GM12801 (cell line): Measurements from ENCODE around the gene OR1S2.

ENCODE experiments used
- CTCF ChIP-seq: IDR thresholded peaks from one replicate; pipeline ENCODE4 v1.5.1; 2011; ENCODE audit warnings: control low read depth; ENCODE audit not compliant: insufficient read length; ENCODE audit errors: extremely low read depth

The OR1S2 gene

GRCh38 chr11:58177409-58178054, 26.4 kb downstream of the OR1S2 start:
- TF ChIP-seq CTCF, result no peak

DNA sequence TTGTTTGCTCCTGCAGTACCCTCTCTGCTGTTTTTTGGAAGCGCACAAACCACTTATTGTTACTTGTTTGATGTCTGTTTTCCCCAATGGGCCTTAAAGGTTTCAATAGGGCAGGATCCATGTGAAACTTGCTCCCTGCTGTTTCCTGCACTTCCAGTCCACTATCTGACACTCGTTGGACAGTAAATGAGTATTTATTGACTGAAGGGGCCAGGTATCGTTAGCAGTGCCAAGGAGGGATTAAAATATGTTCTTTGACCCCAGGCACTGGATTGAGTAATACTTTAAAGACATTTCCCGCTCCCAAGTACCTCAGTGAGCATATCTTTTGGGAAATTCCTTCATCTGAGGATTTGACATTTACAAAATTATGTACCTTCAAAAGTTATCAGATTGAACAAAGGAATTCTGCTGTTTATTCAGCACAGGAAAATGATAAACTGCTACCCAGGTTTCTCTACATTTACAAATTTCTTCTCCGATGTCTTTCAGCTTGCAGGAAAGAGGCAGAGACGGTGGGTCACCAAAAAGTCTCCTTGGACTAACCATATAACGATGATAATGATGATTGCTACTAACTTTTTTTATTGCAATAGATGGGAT, 38.3 kb downstream of the OR1S2 start:
- no peak for TF ChIP-seq CTCF

DNA sequence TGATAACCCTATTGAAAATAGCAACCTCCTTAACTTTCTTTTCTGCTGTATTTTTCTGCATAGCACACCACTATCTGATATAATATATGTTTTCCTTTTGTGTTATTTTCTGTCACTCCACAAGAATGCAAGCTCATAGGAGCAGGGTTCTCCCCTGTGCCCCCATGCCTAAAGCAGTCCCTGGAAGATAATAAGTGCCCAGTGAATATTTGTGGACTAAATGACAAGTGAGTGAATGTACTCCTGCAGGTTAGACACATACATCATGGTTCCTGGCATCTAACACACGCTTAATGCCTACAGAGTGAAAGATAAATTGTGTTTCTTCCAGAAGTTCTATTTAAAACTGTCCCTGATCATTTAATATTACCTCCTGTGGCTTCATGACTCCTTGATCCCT, 39.0 kb downstream of the OR1S2 start:
- no peak for TF ChIP-seq CTCF

DNA sequence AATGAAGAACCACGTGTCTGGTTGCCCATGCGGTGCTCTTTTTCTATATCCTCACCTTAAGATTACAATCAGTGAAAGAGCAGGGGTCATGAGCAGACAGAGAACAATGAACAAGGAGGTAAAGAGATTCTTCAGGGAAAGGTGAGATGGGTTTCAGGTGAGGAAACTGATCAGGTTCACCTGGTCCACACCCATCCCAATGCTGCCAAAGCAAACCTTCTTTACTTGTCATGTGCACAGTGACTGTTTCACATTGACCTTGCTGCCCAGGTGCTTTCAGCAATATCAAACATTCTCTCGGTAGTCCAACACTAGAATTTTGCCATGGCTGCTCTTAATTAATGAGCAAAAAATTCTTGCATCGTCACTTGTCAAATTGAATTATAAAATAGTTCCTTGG, 39.6 kb downstream of the OR1S2 start:
- no peak for TF ChIP-seq CTCF
